Neuron (in vitro differentiated cells): ENCODE measurements around the gene SH2D3A.

ENCODE experiments used
- H2AFZ ChIP-seq: one replicate; pipeline ENCODE4 v1.6.1; 2013; ENCODE audit warnings: low read depth, mild to moderate bottlenecking, inconsistent platforms, low read length, moderate library complexity
- H3K27me3 ChIP-seq: one replicate; pipeline ENCODE4 v1.6.1; 2013; ENCODE audit warnings: low read length; ENCODE audit not compliant: insufficient read depth
- H3K36me3 ChIP-seq: one replicate; pipeline ENCODE4 v1.6.1; 2013; ENCODE audit warnings: low read length; ENCODE audit not compliant: insufficient read depth
- H3K4me1 ChIP-seq: one replicate; pipeline ENCODE4 v1.6.1; 2013; ENCODE audit warnings: low read length; ENCODE audit not compliant: insufficient read depth
- H3K4me3 ChIP-seq: 2 replicates; pipeline ENCODE4 v1.5.1; 2013; ENCODE audit warnings: mild to moderate bottlenecking, low read length, moderate library complexity
- H3K9me3 ChIP-seq: one replicate; pipeline ENCODE4 v1.6.1; 2013; ENCODE audit warnings: low read length

Gene SH2D3A

DNA sequence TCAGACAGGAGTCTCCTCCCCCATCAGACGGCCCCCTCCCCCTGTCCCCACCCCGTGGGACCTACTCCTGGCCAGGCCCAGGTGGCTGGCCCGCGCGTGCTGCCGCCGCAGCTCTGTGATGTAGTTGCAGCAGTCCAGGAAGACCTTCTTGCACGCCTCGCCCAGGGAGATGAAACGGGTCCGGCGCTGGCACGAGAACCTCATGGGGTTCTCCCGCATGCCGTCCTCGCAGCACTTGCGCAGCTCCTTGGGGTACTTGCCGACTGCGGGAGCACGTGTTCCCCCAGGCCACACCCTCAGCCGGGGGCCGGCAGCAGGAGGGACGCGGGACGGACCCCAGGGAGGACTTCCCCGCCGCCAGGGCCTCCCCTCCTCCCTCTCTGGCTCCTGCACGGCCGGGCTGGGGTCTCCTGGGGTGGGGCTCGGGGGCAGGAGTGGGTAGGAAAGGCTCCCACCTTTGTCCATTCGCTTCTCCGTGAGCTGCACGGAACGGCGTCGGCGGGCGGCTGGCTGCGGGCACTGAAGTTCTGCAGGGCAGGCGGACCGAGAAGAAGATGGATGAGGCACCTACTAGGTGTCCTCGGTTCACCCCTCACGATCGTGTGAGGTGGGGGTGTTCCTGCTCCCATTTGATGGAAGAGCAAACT, 60.1 kb downstream of the SH2D3A start:
- no peak overlapping the region for H2AFZ ChIP-seq
- H3K27me3 ChIP-seq, result peaks cover 33% of the 10 kb centered on the region
- no peaks in the 10 kb centered on the region for H3K36me3 ChIP-seq
- no peak overlapping the region for H3K4me3 ChIP-seq
- no peaks in the 10 kb centered on the region for H3K4me1 ChIP-seq
- H3K9me3 ChIP-seq, result no peaks in the 10 kb centered on the region

DNA sequence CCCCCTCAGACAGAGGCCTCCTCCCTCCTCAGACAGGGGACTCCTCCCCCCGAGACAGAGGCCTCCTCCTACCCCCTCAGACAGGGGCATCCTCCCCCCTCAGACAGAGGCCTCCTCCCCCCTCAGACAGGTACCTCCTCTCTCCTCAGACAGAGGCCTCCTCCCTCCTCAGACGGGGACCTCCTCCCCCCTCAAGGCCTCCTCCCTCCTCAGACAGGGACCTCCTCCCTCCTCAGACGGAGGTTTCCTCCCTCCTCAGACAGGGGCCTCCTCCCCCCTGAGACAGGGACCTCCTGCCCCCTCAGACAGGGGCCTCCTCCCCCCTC, 60.6 kb downstream of the SH2D3A start:
- Histone ChIP-seq H3K36me3 (no peaks in the 10 kb centered on the region), H2AFZ (no peak overlapping the region), H3K4me1 (no peaks in the 10 kb centered on the region), H3K4me3 (no peak overlapping the region), H3K9me3 (no peaks in the 10 kb centered on the region), H3K27me3 (peaks cover 29% of the 10 kb centered on the region)

DNA sequence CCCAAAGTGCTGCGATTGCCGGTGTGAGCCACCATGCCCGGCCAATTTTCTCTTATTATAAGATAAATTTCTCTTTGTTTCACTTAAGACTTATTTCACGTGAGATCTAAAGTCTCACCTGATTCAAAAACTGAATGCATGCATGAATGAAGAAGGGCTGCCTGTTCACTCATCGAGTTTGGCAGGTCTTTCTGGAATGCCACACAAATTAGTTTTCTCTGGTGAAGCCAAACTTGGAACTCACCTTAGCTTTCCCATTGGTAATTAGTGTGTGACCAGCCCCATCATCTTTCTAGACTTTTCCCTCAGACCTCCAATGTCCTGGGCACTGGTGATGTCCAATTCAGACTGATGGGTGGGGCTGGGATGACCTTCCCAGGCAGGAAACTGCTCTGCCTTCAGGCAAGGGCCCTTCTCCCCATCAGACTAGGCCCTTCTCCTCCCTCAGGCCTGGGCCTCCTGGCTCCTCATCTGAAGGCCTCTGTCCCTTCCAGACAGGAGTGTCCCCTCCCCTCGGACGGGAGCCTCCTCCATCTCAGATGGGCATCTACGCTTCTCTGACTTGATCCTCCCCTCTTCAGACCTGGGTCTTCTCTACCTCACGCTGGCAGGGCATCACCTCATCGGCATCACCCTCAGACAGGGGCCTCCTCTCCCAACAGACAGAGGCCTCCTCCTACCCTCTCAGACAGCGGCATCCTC, 61.2 kb downstream of the SH2D3A start:
- Histone ChIP-seq H2AFZ (no peak overlapping the region), H3K36me3 (no peaks in the 10 kb centered on the region), H3K27me3 (peaks cover 24% of the 10 kb centered on the region), H3K4me1 (no peaks in the 10 kb centered on the region), H3K9me3 (no peaks in the 10 kb centered on the region), H3K4me3 (no peak overlapping the region)
